Activated naive CD8-positive, alpha-beta T cell treated with anti-CD3 and anti-CD28 coated beads, Interleukin-2, amount 10 ng/mL, durations not matched to agents 7 days and 5 days (primary cell): ENCODE measurements around the gene CHRNA5. TPM values are rescaled to one million over a fixed set of nuclear protein-coding genes. Genes with fewer than 3 reads are reported as not detected.

Experiments
- ATAC-seq: fragments of 150-1000 bp; cut with Tn5 transposase; one replicate; pipeline ENCODE4 v1.10.0; 2021; ENCODE audit warnings: low read depth, moderate library complexity
- POLR2A ChIA-PET: fragments of 350-600 bp; sonication (Branson Sonifier 250); formaldehyde crosslinking; loops from one replicate; lab custom pipeline; 2021; ENCODE audit warnings: antibody characterized with exemption; lab: Charles Lee
- DNase-seq: peaks from one replicate; pipeline ENCODE4 v3.0.0; 2021
- H3K27ac Mint-ChIP-seq: one replicate; pipeline ENCODE4 v1.8.0; 2022; ENCODE audit warnings: mild to moderate bottlenecking, mixed read lengths
- H3K27me3 Mint-ChIP-seq: one replicate; pipeline ENCODE4 v1.8.0; 2022; ENCODE audit warnings: mild to moderate bottlenecking, moderate library complexity, mixed read lengths
- H3K36me3 Mint-ChIP-seq: one replicate; pipeline ENCODE4 v1.8.0; 2021; ENCODE audit warnings: mild to moderate bottlenecking, mixed read lengths
- H3K4me1 Mint-ChIP-seq: one replicate; pipeline ENCODE4 v1.8.0; 2021; ENCODE audit warnings: mixed read lengths
- H3K4me3 Mint-ChIP-seq: one replicate; pipeline ENCODE4 v1.8.0; 2022; ENCODE audit warnings: mild to moderate bottlenecking, moderate library complexity, mixed read lengths
- H3K9me3 Mint-ChIP-seq: one replicate; pipeline ENCODE4 v1.8.0; 2021; ENCODE audit warnings: mixed read lengths
- total RNA-seq, 2 experiments: library from RNA; stranded (reverse); gene quantifications; one replicate each; pipeline ENCODE4 v1.2.3, GENCODE V29; 2021

CHRNA5 gene
- total RNA-seq, 2 experiments from 2014 or later, result 1.2 to 2.2 TPM

DNA sequence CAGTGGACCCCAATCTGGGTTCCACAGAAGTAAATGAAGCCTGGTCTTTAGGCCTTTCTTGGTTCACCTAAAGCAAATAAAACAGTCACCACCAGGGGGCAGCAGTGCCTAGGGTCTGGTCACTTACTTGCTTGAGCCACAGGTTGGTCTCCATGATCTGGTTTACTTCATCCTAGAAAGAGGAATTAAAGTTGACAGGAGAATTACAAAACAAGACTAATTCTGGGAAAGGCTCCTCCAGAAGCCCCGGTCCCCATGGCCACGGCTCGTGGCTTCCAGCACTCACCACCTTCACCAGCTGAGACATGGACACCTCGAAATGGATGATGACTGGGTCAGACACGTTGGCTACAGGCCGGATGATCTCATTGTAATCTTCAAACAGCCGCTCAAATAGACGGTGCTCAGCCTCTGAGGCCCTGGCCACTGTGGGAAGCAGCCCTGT is 53.2 kb downstream of the CHRNA5 start:
- POLR2A ChIA-PET, result no interaction called here
- peaks cover 7% of the 10 kb centered on the region for H3K4me1 Mint-ChIP-seq
- H3K4me3 Mint-ChIP-seq, result no peak overlapping the region
- ATAC-seq (peak; percentile 40), DNase-seq (peak; percentile 70)
- H3K36me3 Mint-ChIP-seq, result no peaks in the 10 kb centered on the region
- H3K27ac Mint-ChIP-seq, result no peak overlapping the region
- H3K9me3 Mint-ChIP-seq, result no peaks in the 10 kb centered on the region
- peaks cover 48% of the 10 kb centered on the region for H3K27me3 Mint-ChIP-seq

DNA sequence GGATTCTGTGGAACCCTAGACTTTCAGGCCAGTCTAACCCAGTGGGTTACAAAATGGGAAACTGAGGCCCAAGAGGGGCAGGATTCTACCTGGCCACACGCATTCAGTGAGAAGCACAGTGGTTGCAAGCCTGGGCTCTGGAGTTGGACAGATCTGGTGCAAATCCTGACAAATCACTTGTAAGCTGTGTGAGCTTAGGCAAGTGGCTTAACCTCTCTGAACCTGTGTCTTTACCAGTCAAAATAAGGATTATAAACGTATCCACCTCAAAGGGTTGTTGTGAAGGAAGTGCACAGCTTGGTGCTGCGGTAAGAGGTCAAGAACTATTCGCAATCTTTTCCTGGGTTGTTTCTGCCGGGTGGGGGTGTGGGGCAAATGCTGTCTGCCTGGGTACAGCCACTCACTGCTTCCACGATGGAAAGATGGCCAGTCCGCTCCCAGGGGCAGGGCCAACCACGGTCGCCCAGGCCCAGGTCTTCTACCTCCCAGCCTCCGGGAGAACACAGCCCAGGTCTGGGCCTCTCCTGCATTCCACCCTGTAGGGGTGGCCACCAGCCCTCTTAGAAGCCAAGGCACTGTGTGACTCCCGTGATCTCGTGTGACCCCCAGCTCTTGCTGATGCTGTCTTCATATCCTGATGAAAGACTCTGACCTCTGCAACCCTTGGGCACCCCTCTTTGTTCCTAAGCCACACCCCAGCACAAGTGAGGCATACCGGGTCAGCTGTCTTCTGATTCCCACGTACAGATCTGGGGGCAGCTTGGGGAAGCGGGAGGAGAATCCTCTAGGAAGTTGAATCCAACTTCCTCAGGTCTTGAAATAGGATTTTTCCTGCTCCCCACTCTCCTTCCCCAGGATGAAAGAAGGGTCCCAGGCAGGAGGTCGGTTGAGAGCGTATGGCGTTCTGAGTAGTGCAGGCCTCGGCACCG is 54.0 kb downstream of the CHRNA5 start:
- no peak for DNase-seq
- H3K4me1 Mint-ChIP-seq, result peaks cover 7% of the 10 kb centered on the region
- no peak overlapping the region for H3K27ac Mint-ChIP-seq
- no peak overlapping the region for H3K4me3 Mint-ChIP-seq
- peaks cover 47% of the 10 kb centered on the region for H3K27me3 Mint-ChIP-seq
- H3K9me3 Mint-ChIP-seq, result no peaks in the 10 kb centered on the region
- H3K36me3 Mint-ChIP-seq, result no peaks in the 10 kb centered on the region
- POLR2A ChIA-PET, result no interaction called here
- no peak for ATAC-seq

DNA sequence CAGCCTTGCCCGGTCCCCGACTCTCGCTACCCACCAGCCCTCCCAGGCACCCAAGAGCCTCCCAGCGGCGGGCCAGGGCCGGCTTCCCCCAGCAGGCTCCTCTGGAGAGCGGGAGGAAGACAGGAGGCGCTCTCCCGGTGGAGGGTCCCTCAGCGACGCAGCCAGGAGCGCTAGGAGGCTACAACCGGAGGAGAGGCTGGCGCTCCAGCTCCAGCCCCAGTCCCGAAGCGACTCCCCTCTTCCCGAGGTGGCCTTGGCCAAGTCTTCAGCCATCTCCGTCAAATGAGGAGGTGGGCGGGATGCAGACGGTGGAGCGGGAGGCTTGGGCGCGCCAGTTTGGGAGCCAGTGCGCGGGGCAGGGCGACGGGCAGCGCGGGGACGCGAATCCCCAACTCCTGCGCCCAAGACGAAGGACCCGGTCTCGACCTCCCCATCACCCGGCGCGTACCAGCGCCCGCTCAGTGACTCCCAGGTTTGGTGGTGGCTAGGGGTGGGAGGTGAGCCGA is 54.8 kb downstream of the CHRNA5 start:
- Mint-ChIP-seq H3K9me3 (no peaks in the 10 kb centered on the region), H3K27ac (no peak overlapping the region), H3K4me1 (peaks cover 7% of the 10 kb centered on the region), H3K27me3 (peaks cover 50% of the 10 kb centered on the region), H3K36me3 (no peaks in the 10 kb centered on the region), H3K4me3 (peak overlapping the region; percentile 13)
- POLR2A ChIA-PET, result no interaction called here
- DNase-seq (peak; percentile 48), ATAC-seq (no peak)

DNA sequence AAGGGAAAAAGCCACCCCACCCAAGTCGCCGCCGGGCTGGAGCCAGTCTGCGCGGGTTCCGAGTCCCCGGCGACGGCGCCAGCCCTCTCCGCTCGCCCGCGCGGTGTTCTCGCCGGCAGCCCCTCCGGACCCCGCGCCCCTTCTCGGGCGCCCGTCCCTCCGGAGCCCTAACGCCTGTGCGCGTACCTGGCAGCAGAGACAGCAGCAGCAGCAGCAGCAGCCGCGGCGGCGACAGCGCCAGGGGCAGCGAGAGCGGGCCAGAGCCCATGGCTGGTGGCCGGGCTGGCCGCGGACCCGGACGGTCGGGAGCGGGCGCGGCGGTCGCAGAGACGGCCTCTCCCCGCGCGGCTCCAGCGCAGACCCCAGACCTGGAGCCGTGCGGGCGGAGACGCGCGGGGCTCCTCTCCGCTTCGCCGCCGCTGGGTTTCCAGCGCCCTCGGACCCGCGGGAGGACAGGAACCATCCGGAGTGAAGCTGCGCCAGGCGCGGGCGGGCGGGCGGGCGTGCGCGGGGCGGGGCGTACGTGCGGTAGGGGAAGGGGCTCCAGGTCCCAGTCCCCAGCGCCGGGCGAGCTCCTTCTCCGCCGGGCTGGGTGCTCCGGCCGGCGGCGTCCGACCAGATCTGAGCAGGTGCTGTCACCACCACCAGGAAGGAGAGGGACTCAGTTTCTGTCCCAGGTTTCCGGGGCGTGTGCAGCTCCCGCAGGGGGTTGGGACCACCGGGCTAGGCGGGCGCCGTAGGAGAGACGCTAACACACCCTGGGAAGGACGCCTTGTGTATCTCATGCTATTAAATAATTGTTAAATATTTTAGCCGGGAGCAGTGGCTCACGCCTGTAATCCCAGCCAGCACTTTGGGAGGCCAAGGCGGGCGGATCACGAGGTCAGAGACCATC is 55.5 kb downstream of the CHRNA5 start, which contains the start of gene CHRNA3:
CHRNA3 (minus strand) TSS at position 470 of the 895 bp plus-strand sequence; CDS start at position 268, 202 bp downstream.
- Mint-ChIP-seq H3K4me3 (peak within 1 kb of the TSS; percentile 44), H3K36me3 (no peaks in the 10 kb centered on the region), H3K27ac (no peak within 1 kb of the TSS), H3K4me1 (peaks cover 7% of the 10 kb centered on the region), H3K27me3 (peaks cover 50% of the 10 kb centered on the region), H3K9me3 (no peaks in the 10 kb centered on the region)
- POLR2A ChIA-PET, result interaction anchor here (0.6 kb wide), 1 partner anchor 264 kb away, joined by 4 read pairs; no protein-coding TSS in a partner anchor
- DNase-seq (no peak), ATAC-seq (peak; percentile 17)

DNA sequence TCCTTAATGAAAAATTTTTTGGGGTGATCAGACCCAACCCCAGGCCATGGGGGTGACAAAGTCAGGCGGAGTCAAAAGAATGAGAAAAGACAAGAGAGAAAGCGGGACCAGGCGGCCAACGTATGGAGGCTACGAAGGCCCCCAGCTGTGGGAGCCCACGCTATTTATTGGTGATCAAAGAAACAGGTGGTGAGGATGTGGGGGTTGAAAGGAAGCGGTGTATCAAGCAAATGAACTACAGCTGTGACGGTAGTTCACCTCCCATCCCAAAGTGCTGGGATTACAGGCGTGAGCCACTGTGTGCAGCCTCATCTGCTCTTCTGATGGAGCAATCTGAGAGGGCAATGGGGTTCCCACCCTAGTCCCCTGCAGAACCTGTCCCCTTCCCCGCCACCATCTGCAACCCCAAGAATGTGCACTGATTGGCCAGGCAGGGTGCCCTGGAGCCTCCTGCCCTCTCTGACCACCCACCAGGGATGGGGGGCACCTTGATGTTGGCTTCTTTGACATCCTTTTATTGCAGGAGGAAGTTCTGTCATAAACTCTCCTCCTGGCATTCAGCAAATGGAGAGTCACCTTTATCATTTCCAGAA is 56.6 kb downstream of the CHRNA5 start:
- Mint-ChIP-seq H3K4me3 (no peak overlapping the region), H3K27ac (no peak overlapping the region), H3K36me3 (no peaks in the 10 kb centered on the region), H3K4me1 (peaks cover 7% of the 10 kb centered on the region), H3K9me3 (no peaks in the 10 kb centered on the region), H3K27me3 (peaks cover 56% of the 10 kb centered on the region)
- POLR2A ChIA-PET, result no interaction called here
- DNase-seq, result no peak
- no peak for ATAC-seq

DNA sequence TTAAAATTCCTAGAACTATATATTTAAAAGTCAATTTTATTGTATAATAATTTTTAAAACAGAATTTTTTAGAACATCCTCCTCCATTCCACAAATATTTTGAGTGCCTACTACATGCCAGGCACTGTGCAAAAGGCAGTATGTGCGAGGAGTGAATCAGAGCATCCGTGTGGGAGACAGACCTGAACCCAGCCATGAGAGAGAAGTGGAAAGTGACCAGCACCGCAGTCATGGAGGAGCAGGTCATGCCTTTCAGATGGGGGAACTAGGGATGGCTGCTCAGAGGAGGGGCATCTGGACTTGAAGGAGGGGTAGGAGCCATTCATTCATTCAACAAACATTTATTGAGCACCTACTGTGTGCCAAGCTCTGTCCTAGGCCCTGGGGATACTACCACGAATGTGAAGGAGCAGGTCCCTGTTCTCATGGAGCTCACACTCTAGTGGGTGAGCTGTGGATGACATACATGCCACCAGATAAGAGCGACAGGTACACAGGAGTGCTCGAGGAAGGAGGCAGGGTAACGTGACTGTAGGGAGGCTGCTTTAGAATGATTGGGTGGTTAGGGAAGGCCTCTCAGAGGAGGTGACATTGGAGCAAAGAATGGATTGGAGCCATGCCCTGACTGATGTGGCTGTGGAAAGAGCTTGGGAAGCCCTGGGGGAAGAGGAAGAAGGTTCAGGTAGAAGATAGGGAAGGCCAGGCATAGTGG is 58.6 kb downstream of the CHRNA5 start:
- no peak for ATAC-seq
- no peaks in the 10 kb centered on the region for H3K36me3 Mint-ChIP-seq
- peaks cover 7% of the 10 kb centered on the region for H3K4me1 Mint-ChIP-seq

DNA sequence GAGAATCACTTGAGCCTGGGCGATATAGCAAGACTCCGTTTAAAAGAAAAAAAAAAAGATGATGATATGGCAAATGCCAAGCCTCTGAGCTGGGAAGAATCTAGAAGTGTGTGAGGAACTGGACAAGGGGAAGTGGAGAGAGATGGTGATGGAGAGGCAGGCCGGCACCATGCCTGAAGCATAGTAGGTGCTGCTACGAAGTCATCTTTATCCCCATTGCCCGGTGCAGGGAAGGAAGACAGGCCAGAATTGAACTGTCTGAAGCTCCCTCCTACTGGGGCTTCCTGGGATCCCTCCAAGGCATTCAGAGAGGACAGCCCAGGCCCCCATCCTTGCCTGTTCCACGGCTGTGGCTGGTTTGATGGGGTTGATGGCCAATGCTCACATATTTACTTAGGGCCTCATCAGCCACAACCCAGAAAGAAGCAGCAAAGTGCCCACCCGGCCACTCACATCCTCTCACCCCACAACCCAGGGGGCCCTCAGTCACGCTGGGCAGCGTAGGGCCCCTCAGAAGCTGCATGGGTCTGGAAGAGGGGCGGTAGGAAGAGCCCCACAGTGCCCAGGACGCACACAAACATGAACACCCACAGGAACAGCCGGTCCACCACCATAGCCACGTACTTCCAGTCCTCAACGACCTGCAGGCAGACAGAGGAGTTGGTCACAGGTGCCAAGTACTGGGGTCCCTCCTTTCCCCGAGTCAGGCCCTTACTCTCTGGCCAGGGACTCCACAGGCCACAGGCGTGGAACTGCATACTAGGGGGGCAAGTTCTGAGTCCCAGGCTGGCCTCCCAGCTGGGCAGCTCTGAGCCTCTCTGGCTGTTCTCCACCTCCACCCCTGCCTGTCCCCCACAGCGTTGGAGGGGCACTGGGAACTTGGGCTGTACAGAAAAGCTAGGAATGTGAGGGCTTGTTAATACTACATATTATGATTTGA is 59.6 kb downstream of the CHRNA5 start:
- Mint-ChIP-seq H3K36me3 (no peaks in the 10 kb centered on the region), H3K4me1 (peaks cover 7% of the 10 kb centered on the region), H3K27ac (no peak overlapping the region), H3K27me3 (peaks cover 46% of the 10 kb centered on the region), H3K9me3 (no peaks in the 10 kb centered on the region), H3K4me3 (no peak overlapping the region)
- DNase-seq, result no peak
- no peak for ATAC-seq
- POLR2A ChIA-PET, result no interaction called here

More for the DNA sequence above, 58.6 kb downstream of the CHRNA5 start:
- no peaks in the 10 kb centered on the region for H3K9me3 Mint-ChIP-seq
- H3K27ac Mint-ChIP-seq, result no peak overlapping the region
- POLR2A ChIA-PET, result no interaction called here
- peaks cover 55% of the 10 kb centered on the region for H3K27me3 Mint-ChIP-seq
- no peak overlapping the region for H3K4me3 Mint-ChIP-seq
- DNase-seq, result no peak

DNA sequence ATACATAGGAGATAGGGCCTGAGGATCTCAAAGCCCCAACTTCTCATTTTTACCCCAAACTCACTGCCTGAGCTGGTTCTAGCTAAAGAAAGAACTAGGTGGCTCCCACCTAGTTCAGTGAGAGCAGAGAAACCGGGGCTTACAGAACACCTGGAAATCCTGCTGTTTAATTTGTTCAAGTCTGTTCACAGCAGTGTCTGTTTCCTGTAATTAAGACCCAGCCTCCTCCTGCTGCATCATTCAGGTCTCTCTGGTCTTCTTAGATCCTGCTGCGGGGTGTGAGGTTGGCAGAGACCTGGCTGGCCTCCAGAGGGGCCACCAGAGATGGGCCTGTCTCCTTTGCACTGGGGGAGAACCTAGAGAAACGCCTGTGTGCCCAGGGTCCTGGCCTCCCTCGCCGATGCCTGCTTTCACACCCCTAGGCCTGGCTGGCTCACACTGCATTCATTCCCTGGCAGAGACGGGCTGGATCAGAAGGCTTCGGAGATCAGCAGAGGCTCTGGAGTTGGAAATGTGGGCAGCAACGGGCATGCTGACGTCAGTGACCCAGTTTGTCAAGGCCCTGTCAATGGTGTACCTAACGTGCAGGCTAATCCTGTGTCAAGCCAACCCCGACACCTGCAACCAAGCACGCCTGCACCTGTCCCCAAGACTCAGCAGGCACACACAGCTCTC is 60.4 kb downstream of the CHRNA5 start:
- Mint-ChIP-seq H3K9me3 (no peaks in the 10 kb centered on the region), H3K4me1 (peaks cover 7% of the 10 kb centered on the region), H3K27ac (no peak overlapping the region), H3K4me3 (no peak overlapping the region), H3K27me3 (peaks cover 43% of the 10 kb centered on the region), H3K36me3 (no peaks in the 10 kb centered on the region)
- POLR2A ChIA-PET, result no interaction called here
- no peak for ATAC-seq
- no peak for DNase-seq

DNA sequence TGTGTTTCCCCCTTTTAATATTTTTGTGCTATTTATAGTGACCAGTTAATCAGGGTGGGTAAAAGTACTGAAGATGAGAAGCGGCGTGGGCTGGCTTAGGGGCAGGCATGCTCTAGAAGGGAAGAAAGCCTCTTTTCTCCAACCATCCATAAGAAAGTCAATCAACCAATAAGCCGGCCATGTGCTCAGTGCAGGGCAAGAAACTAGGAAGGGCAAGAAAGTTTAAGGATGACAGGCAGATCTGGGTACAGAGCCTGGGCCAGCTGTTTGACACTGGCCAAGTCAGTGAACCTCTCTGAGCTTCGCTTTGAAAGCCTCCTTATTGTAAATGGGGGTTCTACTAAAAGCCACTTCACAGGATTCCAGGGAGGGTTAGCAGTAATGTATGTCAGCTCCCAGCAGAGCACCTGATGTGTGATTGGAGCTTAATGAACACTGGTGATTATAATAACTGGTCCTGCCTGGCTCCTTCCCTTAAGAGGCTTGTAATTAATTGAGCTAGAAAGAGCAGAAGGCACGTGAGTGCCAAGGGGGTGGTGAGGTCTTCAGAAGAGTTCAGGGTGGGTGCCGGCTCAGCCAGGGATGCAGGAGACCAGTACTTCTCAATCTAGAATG is 61.2 kb downstream of the CHRNA5 start:
- DNase-seq (no peak), ATAC-seq (no peak)
- Mint-ChIP-seq H3K9me3 (no peaks in the 10 kb centered on the region), H3K36me3 (no peaks in the 10 kb centered on the region), H3K27ac (no peak overlapping the region), H3K27me3 (peaks cover 37% of the 10 kb centered on the region), H3K4me3 (no peak overlapping the region), H3K4me1 (peaks cover 7% of the 10 kb centered on the region)
- POLR2A ChIA-PET, result interaction anchor here (0.6 kb wide), 1 partner anchor 1294 kb away, joined by 3 read pairs; no protein-coding TSS in a partner anchor

DNA sequence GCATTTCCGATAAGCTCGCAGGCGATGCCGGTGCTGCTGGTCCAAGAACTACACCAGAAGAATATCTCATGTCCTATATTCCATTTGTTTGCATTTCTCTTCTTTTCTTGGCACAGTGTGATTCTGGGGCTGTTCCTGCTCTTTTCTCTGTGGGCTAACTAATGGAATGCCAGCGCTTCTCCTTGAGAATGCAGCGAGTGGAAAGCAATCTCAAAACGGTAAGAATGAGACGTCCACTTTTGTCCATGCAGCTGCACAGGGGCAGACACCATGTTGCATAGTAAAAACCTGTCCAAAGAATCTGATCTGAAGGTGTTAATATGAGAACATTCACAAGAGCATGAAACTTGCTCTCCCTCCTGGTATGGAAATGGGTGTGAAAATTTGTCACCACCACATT is 62.0 kb downstream of the CHRNA5 start:
- ATAC-seq, result no peak
- no peaks in the 10 kb centered on the region for H3K4me1 Mint-ChIP-seq
- no peaks in the 10 kb centered on the region for H3K36me3 Mint-ChIP-seq
- no peaks in the 10 kb centered on the region for H3K9me3 Mint-ChIP-seq
- POLR2A ChIA-PET, result no interaction called here
- H3K4me3 Mint-ChIP-seq, result no peak overlapping the region
- H3K27ac Mint-ChIP-seq, result no peak overlapping the region
- peaks cover 29% of the 10 kb centered on the region for H3K27me3 Mint-ChIP-seq
- DNase-seq, result no peak

DNA sequence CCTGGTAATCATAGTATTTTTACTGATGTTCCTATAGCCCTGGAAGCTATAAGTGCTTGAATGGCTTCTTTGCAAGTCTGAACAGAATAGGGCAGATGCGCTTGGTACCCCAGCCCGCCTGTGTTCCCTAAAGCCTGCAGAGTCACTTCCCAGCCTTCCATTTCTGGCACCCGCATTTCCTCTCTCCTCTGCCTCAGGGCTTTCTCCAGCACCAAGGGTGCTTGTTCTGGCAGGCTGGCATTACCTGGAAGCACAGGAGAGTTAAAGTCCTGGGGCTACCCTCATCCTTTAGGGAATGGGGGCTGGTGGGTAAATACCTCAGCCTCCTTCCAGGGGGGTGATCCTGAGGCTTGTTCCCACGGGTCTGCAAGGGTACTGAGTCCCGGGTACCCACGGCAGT is 62.9 kb downstream of the CHRNA5 start:
- Mint-ChIP-seq H3K4me1 (no peaks in the 10 kb centered on the region), H3K27me3 (peaks cover 20% of the 10 kb centered on the region), H3K4me3 (no peak overlapping the region), H3K27ac (no peak overlapping the region), H3K36me3 (no peaks in the 10 kb centered on the region), H3K9me3 (no peaks in the 10 kb centered on the region)
- no peak for DNase-seq
- POLR2A ChIA-PET, result no interaction called here
- ATAC-seq, result no peak
